Lung (tissue), 12 donors: ENCODE measurements around the gene ERBB4. TPM values are rescaled to one million over a fixed set of nuclear protein-coding genes. Genes with fewer than 3 reads are reported as not detected.

Source experiments
- ATAC-seq: fragments of 200-7000 bp; cut with Tn5 transposase; one replicate; pipeline ENCODE4 v1.9.1; 2020; ENCODE audit warnings: moderate number of reproducible peaks; ENCODE audit not compliant: insufficient read depth, low FRiP score
- DNase-seq, 3 donors: peaks; one replicate each; pipeline ENCODE4 v3.0.0-alpha.2; 2013 to 2017
- H3K27ac ChIP-seq, 2 donors: one replicate each; pipeline ENCODE4 v1.5.1; 2013; ENCODE audit warnings: mild to moderate bottlenecking in 2 of 2, moderate library complexity in 2 of 2, control low read depth in 1 of 2, inconsistent platforms in 1 of 2, low read depth in 1 of 2, low read length in 1 of 2
- H3K27me3 ChIP-seq, 3 donors: one replicate each; pipeline ENCODE4 v1.5.1; 2013; ENCODE audit warnings: low read length in 2 of 3; ENCODE audit not compliant: control insufficient read depth in 3 of 3, insufficient read depth in 3 of 3
- H3K36me3 ChIP-seq, 4 donors: one replicate each; pipeline ENCODE4 v1.5.1; 2013; ENCODE audit warnings: low read length in 4 of 4, mild to moderate bottlenecking in 1 of 4, moderate library complexity in 1 of 4; ENCODE audit not compliant: control insufficient read depth in 4 of 4, insufficient read depth in 4 of 4
- H3K4me1 ChIP-seq, 5 donors: one replicate each; pipeline ENCODE4 v1.5.1; 2013; ENCODE audit warnings: low read length in 5 of 5, mild to moderate bottlenecking in 2 of 5, moderate library complexity in 1 of 5; ENCODE audit not compliant: control insufficient read depth in 5 of 5, insufficient read depth in 5 of 5
- H3K4me3 ChIP-seq: one replicate; pipeline ENCODE4 v1.5.1; 2013; ENCODE audit warnings: mild to moderate bottlenecking, control low read depth, moderate library complexity
- H3K9ac ChIP-seq, 2 donors: one replicate each; pipeline ENCODE4 v1.5.1; 2013; ENCODE audit warnings: low read length in 2 of 2, control low read depth in 1 of 2; ENCODE audit not compliant: insufficient read depth in 1 of 2
- H3K9me3 ChIP-seq, 4 donors: one replicate each; pipeline ENCODE4 v1.5.1; 2013; ENCODE audit warnings: low read length in 3 of 4, mild to moderate bottlenecking in 1 of 4, moderate library complexity in 1 of 4; ENCODE audit not compliant: control insufficient read depth in 4 of 4, insufficient read depth in 3 of 4
- CTCF ChIP-seq: IDR thresholded peaks from 2 replicates; pipeline ENCODE4 v1.5.1; 2012; ENCODE audit warnings: mild to moderate bottlenecking; ENCODE audit errors: control extremely low read depth, extremely low read depth
- WGBS, 2 donors: extraction: QIAGEN DNeasy Blood & Tissue Kit; methylation state at CpG; one replicate each; pipeline ENCODE4 v1.1.7; 2013; 5-methylcytosine and 5-hydroxymethylcytosine counted together
- polyA plus RNA-seq, 2 donors: library from polyadenylated mRNA; stranded (reverse); fragments of 200-250 nt; gene quantifications; one replicate each; pipeline ENCODE4 v1.2.1, GENCODE V29; 2013
- total RNA-seq, 2 donors: library from RNA; depleted of rRNA in 1 of 2; stranded (reverse); fragments of >200 nt in 1 of 2; gene quantifications; one replicate each; pipeline ENCODE4 v1.2.1, GENCODE V29; 2014 to 2021
- donor health status: control.
- donor health status: control.
- donor health status: Bipolar disorder and iron deficiency.
- donor health status: healthy.
- donor health status: DM: yes; HTN: yes; CAD: no.

ERBB4 gene
- total and polyA plus RNA-seq, 4 donors: 0.41 to 16.8 (median 5.3) TPM

GRCh38 chr2:211649331-211649730 is 889.3 kb downstream of the ERBB4 start:
- TF ChIP-seq CTCF: no peak
- Histone ChIP-seq H3K27ac (no peak overlapping the region), H3K27me3 (no peaks in the 10 kb centered on the region), H3K4me3 (no peak overlapping the region), H3K36me3 (no peaks in the 10 kb centered on the region), H3K4me1 (no peaks in the 10 kb centered on the region), H3K9ac (no peak overlapping the region), H3K9me3 (no peaks in the 10 kb centered on the region)
- DNase-seq (no peak), ATAC-seq (no peak)
- 83 to 90% methylated on average over 2 of the region's 2 CpGs for WGBS, 2 donors

GRCh38 chr2:211631503-211631902 is 907.1 kb downstream of the ERBB4 start:
- TF ChIP-seq CTCF: no peak

GRCh38 chr2:211623096-211623495 is 915.5 kb downstream of the ERBB4 start:
- Histone ChIP-seq H3K9ac (no peak overlapping the region), H3K4me1 (no peaks in the 10 kb centered on the region), H3K9me3 (no peaks in the 10 kb centered on the region), H3K27me3 (no peaks in the 10 kb centered on the region), H3K27ac (no peak overlapping the region), H3K4me3 (no peak overlapping the region), H3K36me3 (no peaks in the 10 kb centered on the region)
- no peak for TF ChIP-seq CTCF
- DNase-seq (no peak), ATAC-seq (no peak)

More at GRCh38 chr2:211631503-211631902, 907.1 kb downstream of the ERBB4 start:
- Histone ChIP-seq H3K4me1 (no peaks in the 10 kb centered on the region), H3K9ac (no peak overlapping the region), H3K27me3 (no peaks in the 10 kb centered on the region), H3K27ac (no peak overlapping the region), H3K9me3 (no peaks in the 10 kb centered on the region), H3K4me3 (no peak overlapping the region), H3K36me3 (no peaks in the 10 kb centered on the region)
- ATAC-seq (no peak), DNase-seq (no peak)
- WGBS, 2 donors: 5 to 45% methylated on average over 1 of the region's 1 CpG

GRCh38 chr2:211620986-211621385 is 917.6 kb downstream of the ERBB4 start:
- WGBS, 2 donors: 81 to 91% methylated on average over 1 of the region's 1 CpG
- Histone ChIP-seq H3K4me3 (no peak overlapping the region), H3K9ac (no peak overlapping the region), H3K9me3 (no peaks in the 10 kb centered on the region), H3K27ac (no peak overlapping the region), H3K27me3 (no peaks in the 10 kb centered on the region), H3K36me3 (no peaks in the 10 kb centered on the region), H3K4me1 (no peaks in the 10 kb centered on the region)
- no peak for ATAC-seq
- no peak for TF ChIP-seq CTCF
- no peak for DNase-seq
